Measurements from ENCODE around the gene NFIA.

Gene NFIA

DNA sequence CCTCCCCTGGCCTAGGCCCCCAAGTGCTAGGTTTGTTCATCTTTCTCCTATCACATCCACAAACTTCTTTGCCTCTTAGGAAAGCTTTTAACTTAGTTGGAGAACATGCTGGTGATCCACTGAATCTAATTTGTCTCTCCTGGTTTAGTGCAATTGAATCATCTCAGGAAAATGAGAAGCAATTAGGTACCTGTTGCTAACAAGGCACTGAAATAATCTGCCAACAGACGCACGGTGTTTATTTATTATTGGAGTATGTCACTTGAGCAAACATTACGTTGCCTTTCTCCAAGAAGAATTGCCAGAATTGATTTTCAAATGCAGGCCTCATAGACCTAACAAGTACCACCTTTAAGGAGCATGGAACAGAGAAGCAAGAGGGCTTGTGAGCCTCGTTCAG lies 309.4 kb downstream of the NFIA start (continued):
- TF ChIP-seq, protein P1, sequence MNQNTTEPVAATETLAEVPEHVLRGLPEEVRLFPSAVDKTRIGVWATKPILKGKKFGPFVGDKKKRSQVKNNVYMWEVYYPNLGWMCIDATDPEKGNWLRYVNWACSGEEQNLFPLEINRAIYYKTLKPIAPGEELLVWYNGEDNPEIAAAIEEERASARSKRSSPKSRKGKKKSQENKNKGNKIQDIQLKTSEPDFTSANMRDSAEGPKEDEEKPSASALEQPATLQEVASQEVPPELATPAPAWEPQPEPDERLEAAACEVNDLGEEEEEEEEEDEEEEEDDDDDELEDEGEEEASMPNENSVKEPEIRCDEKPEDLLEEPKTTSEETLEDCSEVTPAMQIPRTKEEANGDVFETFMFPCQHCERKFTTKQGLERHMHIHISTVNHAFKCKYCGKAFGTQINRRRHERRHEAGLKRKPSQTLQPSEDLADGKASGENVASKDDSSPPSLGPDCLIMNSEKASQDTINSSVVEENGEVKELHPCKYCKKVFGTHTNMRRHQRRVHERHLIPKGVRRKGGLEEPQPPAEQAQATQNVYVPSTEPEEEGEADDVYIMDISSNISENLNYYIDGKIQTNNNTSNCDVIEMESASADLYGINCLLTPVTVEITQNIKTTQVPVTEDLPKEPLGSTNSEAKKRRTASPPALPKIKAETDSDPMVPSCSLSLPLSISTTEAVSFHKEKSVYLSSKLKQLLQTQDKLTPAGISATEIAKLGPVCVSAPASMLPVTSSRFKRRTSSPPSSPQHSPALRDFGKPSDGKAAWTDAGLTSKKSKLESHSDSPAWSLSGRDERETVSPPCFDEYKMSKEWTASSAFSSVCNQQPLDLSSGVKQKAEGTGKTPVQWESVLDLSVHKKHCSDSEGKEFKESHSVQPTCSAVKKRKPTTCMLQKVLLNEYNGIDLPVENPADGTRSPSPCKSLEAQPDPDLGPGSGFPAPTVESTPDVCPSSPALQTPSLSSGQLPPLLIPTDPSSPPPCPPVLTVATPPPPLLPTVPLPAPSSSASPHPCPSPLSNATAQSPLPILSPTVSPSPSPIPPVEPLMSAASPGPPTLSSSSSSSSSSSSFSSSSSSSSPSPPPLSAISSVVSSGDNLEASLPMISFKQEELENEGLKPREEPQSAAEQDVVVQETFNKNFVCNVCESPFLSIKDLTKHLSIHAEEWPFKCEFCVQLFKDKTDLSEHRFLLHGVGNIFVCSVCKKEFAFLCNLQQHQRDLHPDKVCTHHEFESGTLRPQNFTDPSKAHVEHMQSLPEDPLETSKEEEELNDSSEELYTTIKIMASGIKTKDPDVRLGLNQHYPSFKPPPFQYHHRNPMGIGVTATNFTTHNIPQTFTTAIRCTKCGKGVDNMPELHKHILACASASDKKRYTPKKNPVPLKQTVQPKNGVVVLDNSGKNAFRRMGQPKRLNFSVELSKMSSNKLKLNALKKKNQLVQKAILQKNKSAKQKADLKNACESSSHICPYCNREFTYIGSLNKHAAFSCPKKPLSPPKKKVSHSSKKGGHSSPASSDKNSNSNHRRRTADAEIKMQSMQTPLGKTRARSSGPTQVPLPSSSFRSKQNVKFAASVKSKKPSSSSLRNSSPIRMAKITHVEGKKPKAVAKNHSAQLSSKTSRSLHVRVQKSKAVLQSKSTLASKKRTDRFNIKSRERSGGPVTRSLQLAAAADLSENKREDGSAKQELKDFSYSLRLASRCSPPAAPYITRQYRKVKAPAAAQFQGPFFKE (tag by site-specific recombination; IDR thresholded peaks at IDR 0.05; ENCODE audit: borderline replicate concordance), result no peak
- TF ChIP-seq OVOL3 (tag by site-specific recombination; IDR thresholded peaks at IDR 0.05) (no peak), HOXC10 (CRISPR knock-in tag; IDR thresholded peaks at IDR 0.05) (no peak), ZNF404 (tag by site-specific recombination; IDR thresholded peaks at IDR 0.05) (no peak), PRDM1 (tag by site-specific recombination; IDR thresholded peaks at IDR 0.05) (no peak), ZNF449 (tag by site-specific recombination; IDR thresholded peaks at IDR 0.05) (no peak), SETDB1 (IDR thresholded peaks at IDR 0.05; ENCODE audit: insufficient read length, low read length) (no peak), SCRT2 (tag by site-specific recombination; IDR thresholded peaks at IDR 0.05) (peak; percentile 100), GFI1B (tag by site-specific recombination; IDR thresholded peaks at IDR 0.05) (no peak), ZIC2 (tag by site-specific recombination; IDR thresholded peaks at IDR 0.05) (peak; percentile 50), ZNF76 (tag by site-specific recombination; IDR thresholded peaks at IDR 0.05; ENCODE audit: borderline replicate concordance, low read depth) (no peak), CTCF (tag by site-specific recombination; IDR thresholded peaks at IDR 0.05) (no peak), ZNF658 (tag by site-specific recombination; IDR thresholded peaks at IDR 0.05) (no peak), ZNF335 (tag by site-specific recombination; conservative IDR thresholded peaks at IDR 0.05) (no peak), ZNF341 (tag by site-specific recombination; IDR thresholded peaks at IDR 0.05; ENCODE audit: low read depth) (no peak), ZNF48 (tag by site-specific recombination; IDR thresholded peaks at IDR 0.05) (no peak), BCL6B (tag by site-specific recombination; IDR thresholded peaks at IDR 0.05) (0 out of 2 replicates have a peak, but pooled peaks have one; percentile 8), MEIS1 (CRISPR knock-in tag; IDR thresholded peaks at IDR 0.05; ENCODE audit: borderline replicate concordance) (no peak), ZNF623 (tag by site-specific recombination; IDR thresholded peaks at IDR 0.05) (no peak), KLF16 (tag by site-specific recombination; IDR thresholded peaks at IDR 0.05) (no peak), ZNF473 (tag by site-specific recombination; IDR thresholded peaks at IDR 0.05) (no peak), ZNF19 (tag by site-specific recombination; IDR thresholded peaks at IDR 0.05; ENCODE audit: low read depth) (no peak)
- TF ChIP-seq, protein P2, sequence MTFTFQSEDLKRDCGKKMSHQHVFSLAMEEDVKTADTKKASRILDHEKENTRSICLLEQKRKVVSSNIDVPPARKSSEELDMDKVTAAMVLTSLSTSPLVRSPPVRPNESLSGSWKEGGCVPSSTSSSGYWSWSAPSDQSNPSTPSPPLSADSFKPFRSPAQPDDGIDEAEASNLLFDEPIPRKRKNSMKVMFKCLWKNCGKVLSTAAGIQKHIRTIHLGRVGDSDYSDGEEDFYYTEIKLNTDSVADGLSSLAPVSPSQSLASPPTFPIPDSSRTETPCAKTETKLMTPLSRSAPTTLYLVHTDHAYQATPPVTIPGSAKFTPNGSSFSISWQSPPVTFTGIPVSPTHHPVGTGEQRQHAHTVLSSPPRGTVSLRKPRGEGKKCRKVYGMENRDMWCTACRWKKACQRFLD (tag by site-specific recombination; IDR thresholded peaks at IDR 0.05), result no peak
- TF ChIP-seq, protein P3, sequence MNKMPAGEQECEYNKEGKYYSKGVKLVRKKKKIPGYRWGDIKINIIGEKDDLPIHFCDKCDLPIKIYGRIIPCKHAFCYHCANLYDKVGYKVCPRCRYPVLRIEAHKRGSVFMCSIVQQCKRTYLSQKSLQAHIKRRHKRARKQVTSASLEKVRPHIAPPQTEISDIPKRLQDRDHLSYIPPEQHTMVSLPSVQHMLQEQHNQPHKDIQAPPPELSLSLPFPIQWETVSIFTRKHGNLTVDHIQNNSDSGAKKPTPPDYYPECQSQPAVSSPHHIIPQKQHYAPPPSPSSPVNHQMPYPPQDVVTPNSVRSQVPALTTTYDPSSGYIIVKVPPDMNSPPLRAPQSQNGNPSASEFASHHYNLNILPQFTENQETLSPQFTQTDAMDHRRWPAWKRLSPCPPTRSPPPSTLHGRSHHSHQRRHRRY (tag by site-specific recombination; IDR thresholded peaks at IDR 0.05), result no peak
- TF ChIP-seq, protein P4, sequence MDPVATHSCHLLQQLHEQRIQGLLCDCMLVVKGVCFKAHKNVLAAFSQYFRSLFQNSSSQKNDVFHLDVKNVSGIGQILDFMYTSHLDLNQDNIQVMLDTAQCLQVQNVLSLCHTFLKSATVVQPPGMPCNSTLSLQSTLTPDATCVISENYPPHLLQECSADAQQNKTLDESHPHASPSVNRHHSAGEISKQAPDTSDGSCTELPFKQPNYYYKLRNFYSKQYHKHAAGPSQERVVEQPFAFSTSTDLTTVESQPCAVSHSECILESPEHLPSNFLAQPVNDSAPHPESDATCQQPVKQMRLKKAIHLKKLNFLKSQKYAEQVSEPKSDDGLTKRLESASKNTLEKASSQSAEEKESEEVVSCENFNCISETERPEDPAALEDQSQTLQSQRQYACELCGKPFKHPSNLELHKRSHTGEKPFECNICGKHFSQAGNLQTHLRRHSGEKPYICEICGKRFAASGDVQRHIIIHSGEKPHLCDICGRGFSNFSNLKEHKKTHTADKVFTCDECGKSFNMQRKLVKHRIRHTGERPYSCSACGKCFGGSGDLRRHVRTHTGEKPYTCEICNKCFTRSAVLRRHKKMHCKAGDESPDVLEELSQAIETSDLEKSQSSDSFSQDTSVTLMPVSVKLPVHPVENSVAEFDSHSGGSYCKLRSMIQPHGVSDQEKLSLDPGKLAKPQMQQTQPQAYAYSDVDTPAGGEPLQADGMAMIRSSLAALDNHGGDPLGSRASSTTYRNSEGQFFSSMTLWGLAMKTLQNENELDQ (tag by site-specific recombination; IDR thresholded peaks at IDR 0.05; ENCODE audit: low read depth), result no peak

Data from HEK293 (cell line).